ENCODE measurements around the gene ILKAP. TPM values are rescaled to one million over a fixed set of nuclear protein-coding genes. Genes with fewer than 3 reads are reported as not detected.

The ILKAP gene
- total RNA-seq, 1 experiment from 2014 or later: 55.4 TPM

GRCh38 chr2:238151205-238151604 is 52.3 kb downstream of the ILKAP start:
- H3K36me3 Mint-ChIP-seq (ENCODE audit: insufficient read depth, unreplicated experiment): no peaks in the 10 kb centered on the region
- no peak for DNase-seq
- CTCF ChIA-PET: interaction anchor here (0.6 kb wide), 1 partner anchor 18 kb away, joined by 3 read pairs; no protein-coding TSS in a partner anchor
- H3K4me3 Mint-ChIP-seq (ENCODE audit: low read depth, unreplicated experiment): no peak overlapping the region
- intact Hi-C loops (cut with micrococcal nuclease; ENCODE audit: unreplicated experiment): no loop called here
- H3K27ac Mint-ChIP-seq (ENCODE audit: unreplicated experiment): no peak overlapping the region
- BruUV-seq (replicated peaks): no TSS peak
- no peak for TF ChIP-seq CTCF (IDR thresholded peaks at IDR 0.05; ENCODE audit: unreplicated experiment)
- no peaks in the 10 kb centered on the region for H3K27me3 Mint-ChIP-seq (ENCODE audit: unreplicated experiment)
- no peaks in the 10 kb centered on the region for H3K9me3 Mint-ChIP-seq (ENCODE audit: low read depth, unreplicated experiment)
- no peaks in the 10 kb centered on the region for H3K4me1 Mint-ChIP-seq (ENCODE audit: low read depth, unreplicated experiment)

GRCh38 chr2:238150686-238151085 is 52.8 kb downstream of the ILKAP start:
- Mint-ChIP-seq H3K4me3 (ENCODE audit: low read depth, unreplicated experiment) (no peak overlapping the region), H3K4me1 (ENCODE audit: low read depth, unreplicated experiment) (no peaks in the 10 kb centered on the region), H3K27ac (ENCODE audit: unreplicated experiment) (no peak overlapping the region), H3K27me3 (ENCODE audit: unreplicated experiment) (no peaks in the 10 kb centered on the region), H3K36me3 (ENCODE audit: insufficient read depth, unreplicated experiment) (no peaks in the 10 kb centered on the region), H3K9me3 (ENCODE audit: low read depth, unreplicated experiment) (no peaks in the 10 kb centered on the region)
- no TSS peak for BruUV-seq (replicated peaks)
- intact Hi-C loops (cut with micrococcal nuclease; ENCODE audit: unreplicated experiment): no loop called here
- CTCF ChIA-PET: no interaction called here
- no peak for TF ChIP-seq CTCF (IDR thresholded peaks at IDR 0.05; ENCODE audit: unreplicated experiment)
- no peak for DNase-seq

DNA sequence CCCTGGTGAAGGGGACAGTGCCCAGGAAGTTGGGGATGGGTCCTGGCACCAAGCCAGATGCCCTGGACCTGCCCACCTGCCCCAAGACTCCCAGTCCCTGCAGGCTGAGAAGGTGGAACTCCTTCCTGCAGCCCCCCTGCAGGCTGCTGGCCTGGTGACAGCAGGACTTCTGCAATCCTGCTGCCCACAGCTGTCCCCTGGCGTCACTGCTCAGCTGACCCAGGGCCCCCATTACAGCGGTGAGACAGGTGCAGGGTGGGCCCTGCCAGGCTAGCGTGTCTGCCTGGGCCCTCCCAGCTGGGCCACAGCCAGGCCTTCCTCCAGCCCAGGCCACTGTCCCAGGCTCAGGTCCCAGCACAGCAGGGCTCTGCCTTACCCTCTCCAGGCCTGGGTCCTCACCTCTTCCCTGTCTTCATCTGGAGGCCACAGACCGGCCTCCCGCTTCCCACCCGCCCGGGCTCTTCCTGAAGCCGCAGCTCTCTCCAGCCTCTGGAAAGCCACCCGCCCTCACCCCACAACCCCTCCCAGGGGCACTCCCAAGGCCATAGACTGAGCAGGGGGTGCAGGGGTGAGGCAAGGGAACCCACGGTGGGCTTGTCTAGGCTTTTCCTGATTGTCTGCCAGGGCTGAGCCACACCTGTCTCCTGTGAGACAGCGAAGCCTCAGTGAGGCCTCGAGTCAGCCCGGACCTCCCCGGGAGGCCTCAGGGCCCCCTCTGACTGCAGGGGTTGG is 53.5 kb downstream of the ILKAP start:
- no peak overlapping the region for H3K4me3 Mint-ChIP-seq (ENCODE audit: low read depth, unreplicated experiment)
- CTCF ChIA-PET: no interaction called here
- intact Hi-C loops (cut with micrococcal nuclease; ENCODE audit: unreplicated experiment): no loop called here
- H3K36me3 Mint-ChIP-seq (ENCODE audit: insufficient read depth, unreplicated experiment): no peaks in the 10 kb centered on the region
- H3K9me3 Mint-ChIP-seq (ENCODE audit: low read depth, unreplicated experiment): no peaks in the 10 kb centered on the region
- no peak for TF ChIP-seq CTCF (IDR thresholded peaks at IDR 0.05; ENCODE audit: unreplicated experiment)
- H3K27me3 Mint-ChIP-seq (ENCODE audit: unreplicated experiment): no peaks in the 10 kb centered on the region
- no TSS peak for BruUV-seq (replicated peaks)
- no peak for DNase-seq
- no peak overlapping the region for H3K27ac Mint-ChIP-seq (ENCODE audit: unreplicated experiment)
- H3K4me1 Mint-ChIP-seq (ENCODE audit: low read depth, unreplicated experiment): no peaks in the 10 kb centered on the region

DNA sequence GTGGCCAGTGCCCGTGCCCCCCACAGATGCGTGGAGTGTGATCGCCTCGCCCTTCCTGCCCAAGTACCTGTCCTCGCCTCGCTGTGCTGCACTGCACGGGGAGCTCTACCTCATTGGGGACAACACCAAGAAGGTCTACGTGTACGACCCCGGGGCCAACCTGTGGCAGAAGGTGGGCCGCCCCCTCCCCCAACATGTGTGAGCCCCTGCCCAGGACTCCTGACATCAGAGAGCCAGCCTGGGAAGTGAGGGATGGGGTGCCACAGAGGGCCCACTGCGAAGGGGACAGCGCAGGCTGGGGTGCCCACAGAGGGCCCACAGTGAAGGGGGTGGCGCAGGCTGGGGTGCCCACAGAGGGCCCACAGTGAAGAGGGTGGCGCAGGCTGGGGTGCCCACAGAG is 54.5 kb downstream of the ILKAP start:
- no TSS peak for BruUV-seq (replicated peaks)
- intact Hi-C loops (cut with micrococcal nuclease; ENCODE audit: unreplicated experiment): no loop called here
- Mint-ChIP-seq H3K27me3 (ENCODE audit: unreplicated experiment) (no peaks in the 10 kb centered on the region), H3K9me3 (ENCODE audit: low read depth, unreplicated experiment) (no peaks in the 10 kb centered on the region), H3K36me3 (ENCODE audit: insufficient read depth, unreplicated experiment) (no peaks in the 10 kb centered on the region), H3K27ac (ENCODE audit: unreplicated experiment) (no peak overlapping the region), H3K4me3 (ENCODE audit: low read depth, unreplicated experiment) (no peak overlapping the region), H3K4me1 (ENCODE audit: low read depth, unreplicated experiment) (peaks cover 4% of the 10 kb centered on the region)
- TF ChIP-seq CTCF (IDR thresholded peaks at IDR 0.05; ENCODE audit: unreplicated experiment): no peak
- no peak for DNase-seq
- CTCF ChIA-PET: no interaction called here
